A549 treated with ZK216348 at 1 μM for 4 hours (cell line): ENCODE results near the gene TUBG1. TPM values are rescaled to one million over a fixed set of nuclear protein-coding genes. Genes with fewer than 3 reads are reported as not detected.

ENCODE experiments used
- total RNA-seq: library from RNA; stranded (reverse); fragments of 200-300 nt; extraction: Qiagen RNA extraction; gene quantifications from 5 replicates; pipeline ENCODE4 v1.2.3, GENCODE V29; 2022; ENCODE audit warnings: low read depth

Gene TUBG1
- total RNA-seq: 126 to 157 TPM (median 153 TPM) in 5 replicates

DNA sequence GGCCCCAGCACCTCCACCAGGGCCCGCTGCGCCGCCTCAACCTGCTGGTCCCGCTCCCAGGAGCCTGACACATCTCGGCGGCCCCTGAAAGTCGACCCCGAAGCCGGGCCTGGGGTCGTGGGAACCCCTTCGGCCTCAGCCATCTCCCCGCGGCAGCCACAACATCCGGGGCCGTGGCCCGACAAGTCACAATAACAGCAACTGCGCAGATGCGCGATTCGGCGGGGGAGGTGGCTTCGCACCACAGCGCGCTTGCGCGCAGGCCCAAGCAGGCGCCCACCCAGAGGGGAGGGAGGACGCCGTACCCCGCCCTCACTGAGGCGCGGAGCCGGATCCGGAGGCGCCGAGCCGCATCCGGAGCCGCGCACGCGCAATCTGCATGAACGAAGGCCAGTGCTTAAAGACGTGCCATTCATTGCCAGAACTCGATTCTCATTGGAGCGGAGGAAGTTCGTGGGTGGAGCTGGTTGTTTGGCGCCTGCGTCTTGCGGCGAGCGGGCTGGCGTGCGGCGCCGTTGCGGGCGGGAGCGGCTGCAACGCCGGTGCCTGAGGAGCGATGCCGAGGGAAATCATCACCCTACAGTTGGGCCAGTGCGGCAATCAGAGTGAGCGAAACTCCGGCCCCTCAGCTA is at the start of gene TUBG1, which contains the start of gene RETREG3:
Gene TUBG1 (plus strand): TSS at position 502 of the 632 bp plus-strand sequence. CDS start 55 bp downstream, at position 557.
Gene RETREG3 (minus strand): TSS at position 193 of the 632 bp plus-strand sequence. CDS start 50 bp downstream, at position 143.

DNA sequence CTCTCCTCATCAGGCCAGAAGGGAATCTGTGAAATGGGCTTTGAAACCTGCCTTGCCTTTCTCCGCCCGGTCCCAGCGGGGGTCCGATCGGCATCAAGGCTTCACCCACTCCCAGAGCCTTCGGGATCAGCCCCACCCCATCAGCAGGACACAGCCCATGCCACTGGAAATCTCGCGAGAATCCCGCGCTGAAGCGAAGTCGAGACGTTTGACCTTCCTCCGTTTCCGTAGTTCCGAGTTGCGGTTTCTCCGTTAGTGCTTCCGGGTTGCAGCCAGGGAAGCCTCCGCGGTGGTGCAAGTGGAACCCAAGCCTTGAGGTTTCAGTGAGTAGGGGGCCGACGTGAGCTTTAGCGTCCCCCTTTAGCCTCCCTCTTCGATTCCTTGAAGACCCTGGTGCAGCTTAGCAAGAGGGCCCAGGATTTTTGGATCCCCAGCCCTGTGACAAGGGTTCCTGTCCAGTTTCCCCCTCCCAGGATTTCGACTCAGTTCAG is 47.5 kb upstream of the TUBG1 start, which contains the start of gene COASY:
Gene COASY (plus strand): TSS at position 252 of the 491 bp plus-strand sequence. CDS start 475 bp downstream, outside the sequence.

DNA sequence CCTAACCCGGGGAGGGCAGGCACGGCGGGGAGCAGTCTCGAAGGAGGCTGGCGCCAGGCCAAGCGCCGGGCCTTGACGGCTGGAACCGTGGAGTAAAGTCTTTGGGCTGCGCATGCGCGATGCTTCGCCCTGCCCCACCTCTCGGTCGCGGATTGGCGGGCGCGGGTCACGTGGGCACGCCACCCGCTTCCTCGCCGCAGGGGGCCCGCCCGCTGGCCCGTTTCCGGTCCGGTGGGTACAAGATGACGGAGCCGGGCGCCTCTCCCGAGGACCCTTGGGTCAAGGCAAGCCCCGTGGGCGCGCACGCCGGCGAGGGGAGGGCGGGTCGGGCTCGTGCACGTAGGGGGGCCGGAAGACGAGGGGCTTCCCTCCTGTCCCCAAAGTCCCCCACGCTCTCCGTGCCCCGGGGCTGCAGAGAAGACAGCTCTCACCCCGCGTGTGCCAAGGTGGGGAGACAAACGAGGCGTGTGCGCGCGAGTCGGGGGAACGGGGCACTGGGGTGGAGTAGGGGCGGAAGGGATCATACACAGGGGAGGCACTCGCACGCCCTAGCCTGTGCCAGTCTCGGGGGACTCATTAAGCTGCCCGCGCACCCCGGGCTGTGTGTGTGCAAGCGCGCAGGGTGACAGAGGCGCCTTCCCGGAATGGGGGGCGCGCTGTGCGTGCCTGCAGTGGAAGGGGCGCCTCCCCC is 42.5 kb upstream of the TUBG1 start, which contains the start of gene MLX:
Gene MLX (plus strand): TSS at position 218 of the 691 bp plus-strand sequence. CDS start 25 bp downstream, at position 243.

DNA sequence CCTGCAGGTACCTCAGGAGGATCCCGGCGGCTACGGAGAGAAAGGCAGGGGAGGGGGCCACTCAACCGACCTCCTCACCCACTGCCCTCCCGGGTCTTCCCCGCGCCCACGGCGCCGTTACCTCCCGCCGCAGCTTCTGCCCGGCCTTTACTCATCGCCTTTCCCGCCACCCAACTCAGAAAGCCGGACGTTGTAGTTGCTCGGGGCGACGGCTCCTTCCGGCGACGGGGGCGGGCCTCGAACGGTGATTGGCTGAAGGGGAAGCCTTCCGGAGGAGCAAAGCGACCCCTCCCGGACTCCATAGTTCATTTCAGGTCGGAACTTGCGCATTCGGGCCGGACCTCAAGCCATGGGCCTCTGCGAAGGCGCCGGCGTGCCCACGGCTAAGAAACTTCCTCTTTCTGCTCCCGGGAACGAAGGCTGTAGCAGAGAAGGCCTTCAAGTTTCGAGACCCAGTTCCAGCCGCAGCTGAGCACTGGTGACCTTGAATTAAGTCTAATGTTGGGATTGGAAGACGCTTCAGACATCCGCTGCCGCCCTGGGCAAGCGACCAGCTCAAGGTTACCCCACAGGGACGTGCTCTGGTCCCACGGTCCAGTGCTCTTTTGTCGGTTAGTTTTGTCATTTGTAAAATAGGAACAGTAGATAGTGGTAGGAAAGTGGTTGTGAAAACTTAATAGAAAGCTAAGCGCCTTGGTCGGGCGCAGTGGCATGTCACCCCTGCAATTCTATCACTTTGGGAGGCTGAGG is 31.8 kb upstream of the TUBG1 start, which contains the start of gene PSMC3IP:
Gene PSMC3IP (minus strand): TSS at position 198 of the 750 bp plus-strand sequence. CDS start 43 bp downstream, at position 155.

DNA sequence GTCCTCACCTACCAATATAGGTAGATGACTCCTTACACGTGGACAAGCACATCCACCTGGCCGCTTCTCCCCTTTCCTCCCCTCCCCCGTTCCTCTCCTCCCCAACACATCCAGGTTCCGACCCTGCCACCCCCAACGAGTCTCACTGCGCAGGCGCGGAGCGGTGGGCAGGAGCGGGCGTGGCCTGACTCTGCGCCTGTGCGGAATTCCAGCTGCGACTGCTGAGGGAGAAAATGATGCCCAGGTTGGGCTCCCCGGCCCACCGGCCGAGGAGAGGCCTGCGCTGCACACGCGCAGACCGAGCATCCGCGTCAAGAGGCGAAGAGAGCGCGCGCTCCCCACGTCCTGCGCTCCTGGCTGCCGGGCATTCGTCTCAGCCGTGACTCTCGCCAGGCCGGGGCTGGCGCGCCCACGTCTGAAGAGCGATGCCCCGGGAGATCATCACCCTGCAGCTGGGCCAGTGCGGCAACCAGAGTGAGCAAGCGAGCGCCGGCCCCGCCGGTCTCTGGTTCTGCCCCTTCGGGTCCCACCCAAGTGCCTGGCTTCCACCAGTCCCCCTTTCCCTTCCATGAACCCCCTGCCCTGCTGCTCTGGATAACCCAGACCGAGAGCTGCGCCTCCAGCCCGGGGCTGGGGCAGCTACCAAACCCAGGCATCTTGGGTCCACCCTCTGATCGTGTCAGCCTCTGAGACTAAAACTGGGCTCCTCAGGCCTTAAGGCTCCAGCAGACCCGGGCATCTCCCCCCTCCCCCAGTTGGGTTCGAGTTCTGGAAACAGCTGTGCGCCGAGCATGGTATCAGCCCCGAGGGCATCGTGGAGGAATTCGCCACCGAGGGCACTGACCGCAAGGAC is 49.8 kb downstream of the TUBG1 start, which contains the start of gene TUBG2:
Gene TUBG2 (plus strand): TSS at position 206 of the 853 bp plus-strand sequence. CDS start 220 bp downstream, at position 426.

Other genes with a start within 250 kb of the TUBG1 start
- gene STAT3, start 221.2 kb upstream of the TUBG1 start, total RNA-seq: 61.1 to 82.9 TPM (median 74.4 TPM) in 5 replicates
- gene CAVIN1, start 186.4 kb upstream of the TUBG1 start, total RNA-seq: 367 to 513 TPM (median 475 TPM) in 5 replicates
- gene ATP6V0A1, start 150.8 kb upstream of the TUBG1 start, total RNA-seq: 23.9 to 47.5 TPM (median 44.9 TPM) in 5 replicates
- gene NAGLU, start 73.4 kb upstream of the TUBG1 start, total RNA-seq: 24.4 to 48.2 TPM (median 44.7 TPM) in 5 replicates
- 1.1 to 1.8 TPM (median 1.7 TPM) in 5 replicates for gene HSD17B1, start 56.8 kb upstream of the TUBG1 start, total RNA-seq
- 86.3 to 131 TPM (median 126 TPM) in 5 replicates for gene COASY, start 47.5 kb upstream of the TUBG1 start, total RNA-seq
- 54.7 to 66.6 TPM (median 63.8 TPM) in 5 replicates for gene MLX, start 42.6 kb upstream of the TUBG1 start, total RNA-seq
- gene PSMC3IP, start 32.0 kb upstream of the TUBG1 start, total RNA-seq: 37.8 to 39.8 TPM (median 38.5 TPM) in 5 replicates
- 22.6 to 32.0 TPM (median 29.9 TPM) in 5 replicates for gene RETREG3, start 309 bp upstream of the TUBG1 start, total RNA-seq
- 19.6 to 25.9 TPM (median 22.6 TPM) in 5 replicates for gene TUBG2, start 49.6 kb downstream of the TUBG1 start, total RNA-seq
- gene PLEKHH3, start 67.3 kb downstream of the TUBG1 start, total RNA-seq: 7.7 to 20.0 TPM (median 18.9 TPM) in 5 replicates
- gene CCR10, start 72.2 kb downstream of the TUBG1 start, total RNA-seq: 0.18 to 0.66 TPM (median 0.53 TPM) in 5 replicates
- gene CNTNAP1, start 72.8 kb downstream of the TUBG1 start, total RNA-seq: 3.5 to 6.5 TPM (median 6.0 TPM) in 5 replicates
- gene EZH1, start 135.4 kb downstream of the TUBG1 start, total RNA-seq: 10.2 to 14.6 TPM (median 13.3 TPM) in 5 replicates
- 0.74 to 1.3 TPM (median 0.88 TPM) in 4 of 5 replicates, not detected in the other for gene RAMP2, start 151.5 kb downstream of the TUBG1 start, total RNA-seq
- gene VPS25, start 163.8 kb downstream of the TUBG1 start, total RNA-seq: 118 to 129 TPM (median 121 TPM) in 5 replicates
- 0.47 to 2.3 TPM (median 1.7 TPM) in 5 replicates for gene WNK4, start 170.9 kb downstream of the TUBG1 start, total RNA-seq
- gene COA3, start 189.0 kb downstream of the TUBG1 start, total RNA-seq: 92.1 to 146 TPM (median 129 TPM) in 5 replicates
- gene CNTD1, start 189.2 kb downstream of the TUBG1 start, total RNA-seq: 0.18 TPM in 1 of 5 replicates, not detected in the others
- gene BECN1, start 214.6 kb downstream of the TUBG1 start, total RNA-seq: 73.4 to 105 TPM (median 80.8 TPM) in 5 replicates
- gene PSME3, start 223.7 kb downstream of the TUBG1 start, total RNA-seq: 235 to 258 TPM (median 245 TPM) in 5 replicates
- 1.1 to 2.5 TPM (median 1.9 TPM) in 5 replicates for gene AOC2, start 234.9 kb downstream of the TUBG1 start, total RNA-seq
- 1.1 to 2.5 TPM (median 1.2 TPM) in 5 replicates for gene AOC3, start 241.5 kb downstream of the TUBG1 start, total RNA-seq